PC-3 (cell line): Measurements from ENCODE around the gene FLNB. TPM values are rescaled to one million over a fixed set of nuclear protein-coding genes. Genes with fewer than 3 reads are reported as not detected.

Experiments
- ATAC-seq: fragments of 200-7000 bp; cut with Tn5 transposase; 2 replicates; pipeline ENCODE4 v1.9.1; 2020; ENCODE audit warnings: mild to moderate bottlenecking, moderate library complexity
- BruUV-seq: library from RNA; stranded (reverse); fragments of 400-500 nt; replicated peaks from 2 replicates; lab custom pipeline; 2021; lab: Mats Ljungman, UMichigan
- CTCF ChIA-PET: fragments of 300-600 bp; sonication (Branson Sonifier 250); formaldehyde crosslinking; loops from one replicate; lab custom pipeline; 2022; ENCODE audit warnings: antibody characterized with exemption; lab: Charles Lee
- POLR2A ChIA-PET: fragments of 300-600 bp; sonication (Branson Sonifier 250); formaldehyde crosslinking; loops from one replicate; lab custom pipeline; 2022; ENCODE audit warnings: antibody characterized with exemption; ENCODE audit not compliant: unreplicated experiment; lab: Charles Lee
- DNase-seq: peaks from one replicate; pipeline ENCODE4 v3.0.0-alpha.2; 2015
- H2AFZ ChIP-seq: fragments of 300-600 bp; sonication (generic); 2 replicates; pipeline ENCODE4 v1.6.0; 2016; ENCODE audit warnings: antibody characterized with exemption, low read length
- H3F3A ChIP-seq: fragments of 300-600 bp; sonication (generic); one replicate; pipeline ENCODE4 v1.6.0; 2017; ENCODE audit warnings: antibody characterized with exemption, low read length, control low read depth, mild to moderate bottlenecking; ENCODE audit not compliant: unreplicated experiment
- H3K27ac ChIP-seq: fragments of 300-600 bp; sonication (generic); 2 replicates; pipeline ENCODE4 v1.5.1; 2016; ENCODE audit warnings: mild to moderate bottlenecking, low read length
- H3K27me3 ChIP-seq: fragments of 300-600 bp; sonication (generic); 2 replicates; pipeline ENCODE4 v1.6.1; 2016; ENCODE audit warnings: low read length, mixed read lengths
- H3K36me3 ChIP-seq: fragments of 300-600 bp; sonication (generic); 2 replicates; pipeline ENCODE4 v1.6.1; 2016; ENCODE audit warnings: low read depth, mixed run types, low read length, mixed read lengths
- H3K4me1 ChIP-seq: fragments of 300-600 bp; sonication (generic); 2 replicates; pipeline ENCODE4 v1.5.1; 2016; ENCODE audit warnings: low read length; ENCODE audit not compliant: insufficient read depth
- H3K4me2 ChIP-seq: fragments of 300-600 bp; sonication (generic); 2 replicates; pipeline ENCODE4 v1.6.0; 2016; ENCODE audit warnings: low read length
- H3K4me3 ChIP-seq: fragments of 300-600 bp; sonication (generic); 2 replicates; pipeline ENCODE4 v1.5.1; 2016; ENCODE audit warnings: mild to moderate bottlenecking, low read length, mixed read lengths
- H3K79me2 ChIP-seq: fragments of 300-600 bp; sonication (generic); 2 replicates; pipeline ENCODE4 v1.6.1; 2017; ENCODE audit warnings: low read length, mixed read lengths
- H3K9ac ChIP-seq: fragments of 300-600 bp; sonication (generic); 2 replicates; pipeline ENCODE4 v1.6.0; 2016; ENCODE audit warnings: mild to moderate bottlenecking, low read length
- H3K9me2 ChIP-seq: fragments of 300-600 bp; sonication (generic); replicated peaks from 2 replicates; pipeline ENCODE4 v1.6.1; 2016; ENCODE audit warnings: mixed run types, low read length, mixed read lengths
- H3K9me3 ChIP-seq: fragments of 300-600 bp; sonication (generic); 2 replicates; pipeline ENCODE4 v1.6.1; 2016; ENCODE audit warnings: low read length, mixed read lengths
- H4K20me1 ChIP-seq: fragments of 300-600 bp; sonication (generic); 2 replicates; pipeline ENCODE4 v1.6.1; 2016; ENCODE audit warnings: low read length, mixed read lengths
- CTCF ChIP-seq: fragments of 300-600 bp; sonication (generic); conservative IDR thresholded peaks from 2 replicates; pipeline ENCODE4 v1.5.1; 2017; ENCODE audit warnings: antibody characterized with exemption, low read depth, mild to moderate bottlenecking, low read length
- EZH2 ChIP-seq: fragments of 300-600 bp; sonication (generic); IDR thresholded peaks from one replicate; pipeline ENCODE4 v1.6.1; 2017; ENCODE audit warnings: antibody characterized with exemption, mild to moderate bottlenecking, low read length; ENCODE audit not compliant: unreplicated experiment
- EZH2phosphoT487 ChIP-seq: fragments of 300-600 bp; sonication (generic); IDR thresholded peaks from 2 replicates; pipeline ENCODE4 v1.6.1; 2018; ENCODE audit warnings: mild to moderate bottlenecking, antibody characterized with exemption, low read length, borderline replicate concordance
- intact Hi-C: fragments of 100-400 bp; cut with micrococcal nuclease; formaldehyde crosslinking; loops from 2 replicates; pipeline ENCODE4 v1.9.0; 2023
- total RNA-seq: library from RNA; depleted of rRNA; stranded (reverse); fragments of >200 nt; gene quantifications from 2 replicates; pipeline ENCODE4 v1.2.3, GENCODE V29; 2014

The FLNB gene
- total RNA-seq, 1 experiment from 2014 or later: 505 TPM

DNA sequence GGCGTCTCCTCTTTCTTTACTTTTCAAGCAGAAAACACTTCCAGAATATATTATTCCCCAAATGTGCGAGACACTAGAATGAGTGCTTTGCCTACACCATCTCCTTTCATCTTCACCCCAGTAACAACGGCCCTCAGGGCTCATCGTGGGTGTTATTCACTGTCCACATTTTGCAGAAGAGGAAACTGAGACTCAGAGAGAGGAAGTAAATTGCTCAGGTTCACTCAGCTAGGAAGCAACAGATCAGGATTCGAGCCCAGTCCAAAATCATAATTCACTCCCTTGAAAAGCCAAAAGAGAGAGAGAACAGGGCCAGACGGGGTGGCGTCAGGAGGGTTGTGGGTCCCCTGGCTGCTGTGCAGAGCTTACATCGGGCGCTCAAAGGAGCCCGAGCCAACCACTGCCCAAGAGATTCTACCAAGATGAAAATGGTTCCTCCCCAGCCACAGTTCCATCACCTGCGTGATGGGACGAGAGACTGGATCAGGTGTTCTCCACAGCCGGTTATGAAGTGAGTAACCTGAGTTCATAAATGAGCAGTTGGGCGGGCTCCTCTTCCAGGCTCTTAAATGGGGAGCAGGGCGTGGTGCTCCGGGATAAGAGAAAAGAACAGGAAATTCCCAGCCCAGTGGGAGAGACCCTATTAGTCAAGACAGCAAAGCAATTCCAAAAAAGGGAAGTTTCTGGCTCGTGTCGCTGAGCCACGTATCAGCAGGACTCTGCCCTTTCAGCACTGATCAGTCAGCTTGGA is 48.6 kb upstream of the FLNB start:
- no peak overlapping the region for H3K4me3 ChIP-seq
- H3K27me3 ChIP-seq: no peaks in the 10 kb centered on the region
- H3K79me2 ChIP-seq: no peaks in the 10 kb centered on the region; the same call in 1 of the 2 replicates
- no peaks in the 10 kb centered on the region for H3K36me3 ChIP-seq
- no peaks in the 10 kb centered on the region for H3K9me3 ChIP-seq
- intact Hi-C loops: no loop called here
- no peak overlapping the region for H2AFZ ChIP-seq
- H3K9ac ChIP-seq: no peak overlapping the region
- H3K27ac ChIP-seq: no peak overlapping the region
- ChIA-PET POLR2A (no interaction called here), CTCF (no interaction called here)
- ATAC-seq (no peak), DNase-seq (no peak)
- H3K4me2 ChIP-seq: no peak overlapping the region
- BruUV-seq: no TSS peak
- no peaks in the 10 kb centered on the region for H3K9me2 ChIP-seq
- peaks cover 35% of the 10 kb centered on the region for H3K4me1 ChIP-seq
- TF ChIP-seq CTCF (no peak), EZH2phosphoT487 (no peak), EZH2 (no peak)
- H4K20me1 ChIP-seq: no peaks in the 10 kb centered on the region
- H3F3A ChIP-seq: peaks cover 5% of the 10 kb centered on the region

DNA sequence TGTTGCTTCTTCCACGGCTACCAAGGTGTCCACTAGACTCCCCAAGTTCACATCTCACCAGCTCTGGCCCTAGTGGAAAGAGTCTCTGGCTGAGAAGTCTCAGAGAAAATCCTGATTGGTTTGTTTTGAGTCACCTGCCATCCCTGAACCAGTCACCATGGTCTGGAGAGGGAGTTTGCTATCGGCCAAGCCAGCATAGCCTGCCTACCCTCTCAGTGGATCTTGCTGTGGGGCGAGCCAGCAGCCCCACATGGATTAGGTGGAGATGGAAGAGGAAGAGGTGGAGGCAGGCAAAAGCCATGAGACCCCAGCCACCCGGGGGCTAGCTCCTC is 48.1 kb upstream of the FLNB start:
- H3K27ac ChIP-seq: no peak overlapping the region
- ATAC-seq (no peak), DNase-seq (no peak)
- POLR2A ChIA-PET: no interaction called here
- no peaks in the 10 kb centered on the region for H4K20me1 ChIP-seq
- intact Hi-C loops: no loop called here
- no peak overlapping the region for H3K4me2 ChIP-seq
- peaks cover 35% of the 10 kb centered on the region for H3K4me1 ChIP-seq
- no peaks in the 10 kb centered on the region; the same call in 1 of the 2 replicates for H3K79me2 ChIP-seq
- no peak overlapping the region for H3K9ac ChIP-seq
- CTCF ChIA-PET: no interaction called here
- no peak overlapping the region for H3K4me3 ChIP-seq
- no peaks in the 10 kb centered on the region for H3K9me2 ChIP-seq
- no TSS peak for BruUV-seq
- TF ChIP-seq EZH2phosphoT487: no peak
- no peaks in the 10 kb centered on the region for H3K36me3 ChIP-seq
- H2AFZ ChIP-seq: no peak overlapping the region
- no peaks in the 10 kb centered on the region for H3K27me3 ChIP-seq
- peaks cover 5% of the 10 kb centered on the region for H3F3A ChIP-seq
- H3K9me3 ChIP-seq: no peaks in the 10 kb centered on the region

DNA sequence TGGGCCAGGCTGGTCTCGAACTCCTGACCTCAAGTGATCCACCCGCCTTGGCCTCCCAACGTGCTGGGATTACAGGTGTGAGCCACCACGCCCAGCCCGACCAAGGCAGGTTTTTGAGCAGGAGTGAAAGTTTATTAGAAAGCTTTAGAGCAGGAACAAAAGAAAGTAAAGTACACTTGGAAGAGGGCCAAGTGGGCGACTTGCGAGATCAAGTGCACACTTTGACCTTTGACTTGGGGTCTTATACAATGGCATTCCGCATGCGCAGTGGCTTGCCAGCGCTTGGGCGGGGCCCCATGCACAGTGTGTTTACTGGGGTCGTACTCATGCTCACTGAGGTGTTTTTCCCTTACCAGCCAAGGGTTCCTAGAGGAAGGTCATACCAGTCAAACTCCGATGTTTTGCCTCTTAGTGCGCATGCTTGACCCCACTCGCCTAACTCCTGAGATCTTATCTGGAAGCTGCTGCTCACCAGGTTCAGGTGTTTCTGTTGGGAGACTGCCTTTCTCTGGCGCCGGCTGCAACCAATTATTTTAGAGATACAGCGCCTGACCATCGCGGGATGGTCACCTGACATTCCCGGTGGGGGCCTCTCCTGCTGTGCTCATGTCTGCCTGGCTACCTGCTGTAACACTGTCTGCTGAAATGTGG is 46.9 kb upstream of the FLNB start:
- H3F3A ChIP-seq: peaks cover 4% of the 10 kb centered on the region
- H3K79me2 ChIP-seq: no peaks in the 10 kb centered on the region; the same call in 1 of the 2 replicates
- TF ChIP-seq EZH2: no peak
- no peak overlapping the region for H3K4me2 ChIP-seq
- no peak overlapping the region for H2AFZ ChIP-seq
- no peak for ATAC-seq
- no peak overlapping the region for H3K9ac ChIP-seq
- BruUV-seq: no TSS peak
- H3K36me3 ChIP-seq: no peaks in the 10 kb centered on the region
- H3K27ac ChIP-seq: no peak overlapping the region
- POLR2A ChIA-PET: no interaction called here
- no peak overlapping the region for H3K4me3 ChIP-seq
- DNase-seq: no peak
- no peaks in the 10 kb centered on the region for H3K9me3 ChIP-seq
- CTCF ChIA-PET: interaction anchor here (0.5 to 1.0 kb wide), 2 partner anchors 65 to 99 kb away, joined by 3 read pairs; no protein-coding TSS in a partner anchor
- H3K9me2 ChIP-seq: no peaks in the 10 kb centered on the region
- intact Hi-C loops: no loop called here
- H4K20me1 ChIP-seq: no peaks in the 10 kb centered on the region
- H3K4me1 ChIP-seq: peaks cover 28% of the 10 kb centered on the region
- no peaks in the 10 kb centered on the region for H3K27me3 ChIP-seq
